IPS-18c (cell line): ENCODE data around the gene ZNF282.
"Not testable (repeated sequence)": the region's sequence is repeated elsewhere in the genome, so short reads cannot be mapped to it uniquely, and the experiment has no call there.

Experiments used
- H3K4me3 ChIP-seq: 2 replicates; pipeline ENCODE4 v1.7.0; 2013; ENCODE audit warnings: low read depth, mild to moderate bottlenecking, low read length, moderate library complexity; ENCODE audit not compliant: insufficient read depth
- H3K9me3 ChIP-seq: one replicate; pipeline ENCODE4 v1.6.1; 2013; ENCODE audit warnings: mild to moderate bottlenecking, low read length, moderate library complexity; ENCODE audit not compliant: control insufficient read depth, insufficient read depth

The ZNF282 gene

GRCh38 chr7:149214020-149214720, 18.8 kb downstream of the ZNF282 start:
- H3K9me3 ChIP-seq: no peaks in the 10 kb centered on the region
- no peak overlapping the region for H3K4me3 ChIP-seq

- H3K4me3 ChIP-seq: no peak overlapping the region
Observed at GRCh38 chr7:149216402-149216801, 21.1 kb downstream of the ZNF282 start.

GRCh38 chr7:149217570-149217969, 22.2 kb downstream of the ZNF282 start:
- no peaks in the 10 kb centered on the region for H3K9me3 ChIP-seq
- H3K4me3 ChIP-seq: no peak overlapping the region

More at GRCh38 chr7:149216402-149216801, 21.1 kb downstream of the ZNF282 start:
- no peaks in the 10 kb centered on the region for H3K9me3 ChIP-seq

- Histone ChIP-seq H3K9me3 (no peaks in the 10 kb centered on the region), H3K4me3 (no peak overlapping the region)
Observed at GRCh38 chr7:149218469-149219420, 23.4 kb downstream of the ZNF282 start.

GRCh38 chr7:149220534-149220933, 25.2 kb downstream of the ZNF282 start:
- H3K4me3 ChIP-seq: no peak overlapping the region
- H3K9me3 ChIP-seq: no peaks in the 10 kb centered on the region

GRCh38 chr7:149223176-149223575, 27.8 kb downstream of the ZNF282 start:
- Histone ChIP-seq H3K9me3 (no peaks in the 10 kb centered on the region), H3K4me3 (no peak overlapping the region)

GRCh38 chr7:149223761-149224160, 28.4 kb downstream of the ZNF282 start:
- H3K4me3 ChIP-seq: no peak overlapping the region
- no peaks in the 10 kb centered on the region for H3K9me3 ChIP-seq

- Histone ChIP-seq H3K9me3 (no peaks in the 10 kb centered on the region), H3K4me3 (no peak overlapping the region)
Observed at GRCh38 chr7:149224352-149224751, 29.0 kb downstream of the ZNF282 start.

DNA sequence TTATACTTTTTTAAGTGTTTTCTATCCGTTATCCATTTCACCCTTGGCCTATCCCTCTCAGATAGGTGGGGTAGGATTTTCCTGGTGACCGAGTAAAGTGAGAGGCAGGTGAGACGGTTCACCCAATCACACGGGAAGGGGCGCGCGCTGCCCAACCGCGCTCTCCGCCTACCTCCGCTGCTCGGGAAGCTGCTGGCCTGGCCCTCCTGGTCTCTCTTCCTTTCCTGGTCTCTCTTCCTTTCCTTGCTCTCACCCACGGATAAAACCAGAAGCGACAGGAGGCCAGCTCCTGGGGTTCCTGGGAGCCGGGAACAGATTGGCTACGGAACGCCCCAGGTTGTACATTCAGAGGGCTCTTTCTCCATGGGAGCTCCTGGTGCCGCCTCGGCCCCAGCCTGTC, 29.8 kb downstream of the ZNF282 start:
- H3K9me3 ChIP-seq: no peaks in the 10 kb centered on the region
- H3K4me3 ChIP-seq: no peak overlapping the region

DNA sequence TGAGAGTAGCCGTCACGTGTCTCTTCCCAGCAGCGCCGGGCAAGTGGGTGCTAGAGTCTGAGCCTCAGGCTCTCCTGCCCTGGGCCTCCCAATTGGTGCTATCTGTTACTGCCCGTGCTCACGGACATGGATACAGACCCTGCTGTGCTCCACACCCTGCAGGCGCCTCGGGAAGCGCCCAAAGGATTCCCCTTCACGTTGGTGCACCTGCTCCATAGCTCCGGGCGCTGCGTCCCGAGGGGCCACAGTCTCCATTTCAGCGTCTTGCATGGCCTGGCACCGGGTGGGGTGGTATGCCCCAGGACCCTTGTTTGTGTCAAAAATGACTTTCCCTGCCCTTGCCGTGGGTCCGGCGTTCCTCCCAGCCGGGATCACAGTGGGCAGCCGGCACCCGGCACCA, 30.3 kb downstream of the ZNF282 start:
- Histone ChIP-seq H3K9me3 (no peaks in the 10 kb centered on the region), H3K4me3 (no peak overlapping the region)

GRCh38 chr7:149226366-149226765, 31.0 kb downstream of the ZNF282 start:
- not testable (repeated sequence) for H3K9me3 ChIP-seq, H3K4me3 ChIP-seq

DNA sequence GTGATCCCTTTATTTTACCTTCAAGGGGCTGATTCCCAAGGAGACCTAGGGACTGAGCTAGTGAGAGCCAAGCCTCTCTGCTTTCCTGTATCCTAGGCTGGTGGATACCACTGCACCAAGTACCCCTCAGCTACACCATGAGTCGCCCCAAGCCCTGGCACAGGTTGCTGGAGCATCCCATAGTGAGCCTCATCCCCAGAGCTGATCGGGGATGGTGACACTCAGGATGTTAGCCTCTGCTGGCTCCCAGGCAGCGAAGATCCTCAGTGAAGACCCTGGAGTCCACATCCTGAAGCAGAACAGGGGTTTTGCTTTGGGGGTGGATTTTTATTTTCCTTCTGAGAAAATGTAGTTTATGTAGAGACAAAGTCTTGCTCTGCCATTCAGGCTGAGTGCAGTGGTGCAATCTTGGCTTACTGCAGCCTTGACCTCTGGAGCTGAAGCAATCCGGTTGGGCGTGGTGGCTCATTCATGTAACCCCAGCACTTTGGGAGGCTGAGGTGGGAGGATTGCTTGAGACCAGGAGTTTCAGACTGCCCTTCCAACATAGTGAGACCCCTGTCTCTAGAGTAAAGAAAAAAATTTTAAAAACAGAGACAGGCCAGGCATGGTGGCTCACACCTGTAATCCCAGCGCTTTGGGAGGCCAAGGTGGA, 31.6 kb downstream of the ZNF282 start:
- Histone ChIP-seq H3K9me3 (no peaks in the 10 kb centered on the region), H3K4me3 (no peak overlapping the region)

- no peak overlapping the region for H3K4me3 ChIP-seq
- no peaks in the 10 kb centered on the region for H3K9me3 ChIP-seq
Observed at GRCh38 chr7:149228831-149229471, 33.6 kb downstream of the ZNF282 start.

DNA sequence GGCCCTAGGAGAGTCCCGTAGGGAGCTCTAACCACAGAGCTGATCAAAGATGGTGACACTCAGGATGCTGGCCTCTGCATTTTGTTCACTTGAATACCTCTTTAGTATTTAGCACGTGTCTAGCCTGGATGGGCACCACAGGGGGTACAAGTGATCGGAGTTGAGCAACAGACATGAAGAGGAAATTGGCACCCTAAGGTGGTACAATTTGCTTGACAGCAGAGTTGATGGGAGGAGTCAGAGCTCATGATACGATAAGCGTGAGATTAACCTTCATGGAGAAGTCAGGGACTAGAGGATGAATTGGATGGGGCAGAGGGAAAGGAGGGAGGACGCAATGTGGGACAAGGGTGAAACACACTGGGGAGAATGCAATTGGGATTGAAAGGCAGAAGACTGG, 34.2 kb downstream of the ZNF282 start:
- H3K9me3 ChIP-seq: no peaks in the 10 kb centered on the region
- no peak overlapping the region for H3K4me3 ChIP-seq

DNA sequence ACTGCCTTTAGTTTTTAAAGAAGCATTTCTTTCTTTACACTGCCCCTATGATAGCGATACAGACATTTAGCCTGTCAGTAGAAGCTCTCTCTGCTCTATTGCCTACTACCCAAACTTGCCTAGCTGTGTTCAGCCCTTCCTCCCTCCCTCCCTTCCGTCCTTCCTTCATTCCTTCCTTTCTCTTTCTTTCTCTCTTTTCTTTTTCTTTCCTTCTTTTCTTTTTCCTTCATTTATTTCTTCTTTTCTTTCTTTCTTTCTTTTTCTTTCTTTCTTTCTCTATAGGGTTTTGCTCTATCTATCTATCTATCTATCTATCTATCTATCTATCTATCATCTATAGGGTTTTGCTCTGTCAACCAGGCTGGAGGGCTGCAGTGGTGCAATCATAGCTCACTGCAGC, 37.0 kb downstream of the ZNF282 start:
- no peaks in the 10 kb centered on the region for H3K9me3 ChIP-seq
- no peak overlapping the region for H3K4me3 ChIP-seq

DNA sequence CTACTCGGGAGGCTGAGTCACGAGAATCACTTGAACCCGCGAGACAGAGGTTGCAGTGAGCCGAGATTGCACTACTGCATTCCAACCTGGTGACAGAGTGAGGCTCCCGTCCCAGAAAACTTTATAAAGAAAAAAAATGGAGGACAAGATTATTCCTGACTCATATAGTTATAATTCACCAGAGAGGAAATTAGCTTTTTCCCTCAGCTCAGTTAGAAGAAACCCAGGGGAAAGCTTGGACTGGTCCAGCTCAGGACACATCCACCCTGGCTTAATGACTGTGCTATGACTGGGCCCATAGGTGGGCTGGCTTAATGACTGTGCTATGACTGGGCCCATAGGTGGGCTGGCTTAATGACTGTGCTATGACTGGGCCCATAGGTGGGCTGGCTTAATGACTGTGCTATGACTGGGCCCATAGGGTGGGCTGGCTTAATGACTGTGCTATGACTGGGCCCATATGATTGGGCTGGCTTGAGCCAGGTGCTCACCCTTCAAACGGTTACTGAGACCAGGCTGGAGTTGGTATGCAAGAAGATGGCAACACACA, 38.4 kb downstream of the ZNF282 start:
- not testable (repeated sequence) for H3K4me3 ChIP-seq, H3K9me3 ChIP-seq

- H3K4me3 ChIP-seq: no peak overlapping the region
- no peaks in the 10 kb centered on the region for H3K9me3 ChIP-seq
Observed at GRCh38 chr7:149237502-149237901, 42.2 kb downstream of the ZNF282 start.
